HepG2 (cell line): ENCODE results near the gene NRBF2. TPM values are rescaled to one million over a fixed set of nuclear protein-coding genes. Genes with fewer than 3 reads are reported as not detected.
A peak's percentile ranks its signal among the peaks of the same experiment; 100 is the strongest.

Experiments
- ATAC-seq: fragments of 200-7000 bp; cut with Tn5 transposase; 3 replicates; pipeline ENCODE4 v1.9.1; 2020; ENCODE audit warnings: mild to moderate bottlenecking, moderate library complexity
- BruUV-seq: library from RNA; stranded (reverse); fragments of 400-500 nt; replicated peaks from 2 replicates; lab custom pipeline; 2021; lab: Mats Ljungman, UMichigan
- CTCF ChIA-PET: fragments of 300-600 bp; formaldehyde crosslinking; extraction: SDS; loops from one replicate; lab custom pipeline; 2021; ENCODE audit warnings: low total read pairs, inconsistent platforms, low intra/inter-chr PET ratio; lab: Yijun Ruan, JAX
- POLR2A ChIA-PET: fragments of 350-600 bp; sonication (Branson Sonifier 250); formaldehyde crosslinking; loops from one replicate; lab custom pipeline; 2020; ENCODE audit warnings: antibody characterized with exemption, inconsistent platforms; lab: Yijun Ruan, JAX
- DNase-seq: peaks from one replicate; pipeline ENCODE4 v3.0.0-alpha.2; 2015; ENCODE audit warnings: low spot score
- FAIRE-seq: peaks from 3 replicates; lab custom pipeline; 2011; peaks lifted over from hg19 to GRCh38; lab: Jason Lieb, UNC
- H2AFZ ChIP-seq: one replicate; pipeline ENCODE4 v1.6.1; 2011; ENCODE audit warnings: low read length, inconsistent platforms
- H3K27ac ChIP-seq: fragments of 300-600 bp; 3 replicates; pipeline ENCODE4 v1.8.0; 2011; ENCODE audit warnings: mixed run types, mild to moderate bottlenecking, mixed read lengths, low read length, inconsistent platforms; ENCODE audit not compliant: insufficient read depth; ENCODE audit errors: extremely low read length
- H3K27me3 ChIP-seq, 2 experiments: fragments of 200-600 bp in 1 of 2; 2 replicates in 1 of 2; 3 replicates in 1 of 2; pipeline versions ENCODE4 v1.6.0 to v1.8.0; 2011; ENCODE audit warnings: low read length in 2 of 2, mild to moderate bottlenecking in 2 of 2, moderate library complexity in 2 of 2, inconsistent platforms in 1 of 2; ENCODE audit not compliant: insufficient read depth in 2 of 2, control insufficient read depth in 1 of 2
- H3K36me3 ChIP-seq, 2 experiments: fragments of 200-600 bp in 1 of 2; replicated peaks in 1 of 2; 2 replicates in 1 of 2; 3 replicates in 1 of 2; pipeline versions ENCODE4 v1.5.1 to v1.8.0; 2011; ENCODE audit warnings: low read length in 2 of 2, inconsistent platforms in 1 of 2; ENCODE audit not compliant: insufficient read depth in 2 of 2, control insufficient read depth in 1 of 2
- H3K4me1 ChIP-seq: 2 replicates; pipeline ENCODE4 v1.5.1; 2012; ENCODE audit warnings: low read length, inconsistent platforms; ENCODE audit not compliant: insufficient read depth
- H3K4me2 ChIP-seq: 2 replicates; pipeline ENCODE4 v1.6.0; 2011; ENCODE audit warnings: low read depth, low read length, inconsistent platforms
- H3K4me3 ChIP-seq, 3 experiments: fragments of 200-600 bp in 1 of 3; sonication (generic), shearing (Covaris generic) in 1 of 3; replicated peaks in 1 of 3; 2 replicates each; pipeline ENCODE4 v1.5.1; 2011 to 2016; ENCODE audit warnings: low read length in 3 of 3, inconsistent platforms in 2 of 3, low read depth in 2 of 3, mild to moderate bottlenecking in 2 of 3, control low read depth in 1 of 3, mixed read lengths in 1 of 3; ENCODE audit not compliant: insufficient read depth in 1 of 3
- H3K79me2 ChIP-seq: one replicate; pipeline ENCODE4 v1.6.1; 2011; ENCODE audit warnings: low read length, inconsistent platforms; ENCODE audit not compliant: insufficient read depth
- H3K9ac ChIP-seq: 2 replicates; pipeline ENCODE4 v1.6.0; 2011; ENCODE audit warnings: mild to moderate bottlenecking, low read depth, low read length, inconsistent platforms; ENCODE audit not compliant: insufficient read depth
- H3K9me3 ChIP-seq: 2 replicates; pipeline ENCODE4 v1.5.1; 2012; ENCODE audit warnings: mild to moderate bottlenecking, low read length
- H4K20me1 ChIP-seq: 2 replicates; pipeline ENCODE4 v1.6.0; 2011; ENCODE audit warnings: inconsistent platforms, mild to moderate bottlenecking, low read length, moderate library complexity; ENCODE audit not compliant: insufficient read depth
- BCL6 ChIP-seq: IDR thresholded peaks from 2 replicates; pipeline ENCODE4 v1.6.1; 2016; ENCODE audit warnings: missing genetic modification reagents, missing compliant biosample characterization
- CREM ChIP-seq, 2 experiments: sonication (generic) in 1 of 2; formaldehyde crosslinking in 1 of 2; IDR thresholded peaks; 2 replicates each; pipeline versions ENCODE4 v1.4.0 to v1.6.1; 2016 to 2020; ENCODE audit warnings: antibody characterized with exemption in 1 of 2, mild to moderate bottlenecking in 1 of 2, missing genetic modification reagents in 1 of 2
- ERF ChIP-seq: IDR thresholded peaks from 2 replicates; pipeline ENCODE4 v1.6.1; 2018; ENCODE audit warnings: missing biosample characterization, missing genetic modification reagents
- HDAC2 ChIP-seq: sonication (generic); formaldehyde crosslinking; IDR thresholded peaks from 2 replicates; pipeline ENCODE4 v1.4.0; 2020; ENCODE audit warnings: missing genetic modification reagents
- KDM5B ChIP-seq: sonication (generic); formaldehyde crosslinking; IDR thresholded peaks from 2 replicates; pipeline ENCODE4 v1.4.0; 2020; ENCODE audit warnings: missing genetic modification reagents, mild to moderate bottlenecking, borderline replicate concordance
- KLF16 ChIP-seq, 2 experiments: sonication (generic) in 1 of 2; formaldehyde crosslinking in 1 of 2; IDR thresholded peaks; 2 replicates each; pipeline versions ENCODE4 v1.6.1 to v1.8.0; 2016 to 2023; ENCODE audit warnings: missing genetic modification reagents in 2 of 2, missing compliant biosample characterization in 1 of 2
- NCOA2 ChIP-seq: sonication (generic); formaldehyde crosslinking; IDR thresholded peaks from 2 replicates; pipeline ENCODE4 v1.8.0; 2022; ENCODE audit warnings: inconsistent platforms
- PAX8 ChIP-seq: sonication (generic); formaldehyde crosslinking; IDR thresholded peaks from 2 replicates; pipeline ENCODE4 v1.8.0; 2022; ENCODE audit warnings: mild to moderate bottlenecking, missing genetic modification reagents, borderline replicate concordance
- POLR2A ChIP-seq, 2 experiments: IDR thresholded peaks; 2 replicates each; pipeline ENCODE4 v1.6.1; 2011; ENCODE audit warnings: low read depth in 2 of 2, low read length in 2 of 2, mild to moderate bottlenecking in 1 of 2, moderate library complexity in 1 of 2; ENCODE audit not compliant: insufficient read depth in 1 of 2
- REL ChIP-seq: sonication (generic); formaldehyde crosslinking; conservative IDR thresholded peaks from 2 replicates; pipeline ENCODE4 v1.8.0; 2022; ENCODE audit warnings: mild to moderate bottlenecking, missing genetic modification reagents, moderate library complexity
- RXRB ChIP-seq: IDR thresholded peaks from 2 replicates; pipeline ENCODE4 v1.6.1; 2016; ENCODE audit warnings: borderline replicate concordance, missing genetic modification reagents, missing compliant biosample characterization
- SMC3 ChIP-seq: IDR thresholded peaks from 2 replicates; pipeline ENCODE4 v1.6.1; 2011; ENCODE audit warnings: low read length, improper control_type of control experiment
- U2AF1 ChIP-seq: fragments of 200-400 bp; formaldehyde crosslinking; optimal IDR thresholded peaks from 2 replicates; pipeline ENCODE3; 2017; ENCODE audit warnings: mild to moderate bottlenecking, low read depth, low read length
- ZBTB7A ChIP-seq: sonication (generic); formaldehyde crosslinking; IDR thresholded peaks from 2 replicates; pipeline ENCODE4 v1.8.0; 2022; ENCODE audit warnings: mild to moderate bottlenecking, missing genetic modification reagents
- ZNF263 ChIP-seq: sonication (generic); formaldehyde crosslinking; IDR thresholded peaks from 2 replicates; pipeline ENCODE4 v1.4.0; 2020; ENCODE audit warnings: missing genetic modification reagents
- ZNF331 ChIP-seq: sonication (generic); formaldehyde crosslinking; IDR thresholded peaks from 2 replicates; pipeline ENCODE4 v1.4.0; 2020; ENCODE audit warnings: missing genetic modification reagents
- WGBS: methylation state at CpG from one replicate; pipeline ENCODE4 v1.1.6; 2017; ENCODE audit warnings: low lambda C conversion rate; 5-methylcytosine and 5-hydroxymethylcytosine counted together
- in situ Hi-C: cut with HindIII; loops from 2 replicates; pipeline ENCODE4 v1.10.0; 2017; ENCODE audit warnings: low pct_unique_long_range_greater_than_20kb; ENCODE audit not compliant: extremely low pct_ligation_motif_present
- intact Hi-C: fragments of 100-400 bp; cut with micrococcal nuclease; formaldehyde crosslinking; loops from one replicate; pipeline ENCODE4 v1.10.0; 2022; ENCODE audit not compliant: unreplicated experiment
- polyA plus RNA-seq, 8 experiments: library from polyadenylated mRNA; depleted of rRNA in 3 of 8; stranded (reverse) in 7 of 8; unstranded in 1 of 8; fragments of >200 nt; fragmentation: Illumina TruSeq in 4 of 8; extraction: Trizol in 4 of 8; gene quantifications; 2 replicates each; pipeline versions ENCODE4 v1.2.1 to v1.2.3, GENCODE V29; 2011 to 2016; ENCODE audit warnings: low read depth in 4 of 8, missing spikeins in 1 of 8, mixed read lengths in 1 of 8; ENCODE audit not compliant: insufficient read depth in 1 of 8
- total RNA-seq, 5 experiments: library from RNA; depleted of rRNA; stranded (reverse); fragments of >200 nt; fragmentation: Illumina TruSeq; extraction: Trizol; gene quantifications; 2 replicates each; pipeline ENCODE4 v1.2.3, GENCODE V29; 2016; ENCODE audit warnings: low read depth in 1 of 5
- TF ChIP-seq, protein P1 (sequence below): sonication (generic); formaldehyde crosslinking; IDR thresholded peaks from 2 replicates; pipeline ENCODE4 v1.4.0; 2020; ENCODE audit warnings: missing genetic modification reagents, mild to moderate bottlenecking, borderline replicate concordance
- TF ChIP-seq, protein P2 (sequence below): sonication (generic); formaldehyde crosslinking; IDR thresholded peaks from 2 replicates; pipeline ENCODE4 v1.5.0; 2020; ENCODE audit warnings: mild to moderate bottlenecking, missing genetic modification reagents

NRBF2 gene
- total and polyA plus RNA-seq, 2 of the 13 experiments (the other 11 are each of a cell fraction or from before 2014, with no cell fraction given), result 20.0 to 28.4 TPM

DNA sequence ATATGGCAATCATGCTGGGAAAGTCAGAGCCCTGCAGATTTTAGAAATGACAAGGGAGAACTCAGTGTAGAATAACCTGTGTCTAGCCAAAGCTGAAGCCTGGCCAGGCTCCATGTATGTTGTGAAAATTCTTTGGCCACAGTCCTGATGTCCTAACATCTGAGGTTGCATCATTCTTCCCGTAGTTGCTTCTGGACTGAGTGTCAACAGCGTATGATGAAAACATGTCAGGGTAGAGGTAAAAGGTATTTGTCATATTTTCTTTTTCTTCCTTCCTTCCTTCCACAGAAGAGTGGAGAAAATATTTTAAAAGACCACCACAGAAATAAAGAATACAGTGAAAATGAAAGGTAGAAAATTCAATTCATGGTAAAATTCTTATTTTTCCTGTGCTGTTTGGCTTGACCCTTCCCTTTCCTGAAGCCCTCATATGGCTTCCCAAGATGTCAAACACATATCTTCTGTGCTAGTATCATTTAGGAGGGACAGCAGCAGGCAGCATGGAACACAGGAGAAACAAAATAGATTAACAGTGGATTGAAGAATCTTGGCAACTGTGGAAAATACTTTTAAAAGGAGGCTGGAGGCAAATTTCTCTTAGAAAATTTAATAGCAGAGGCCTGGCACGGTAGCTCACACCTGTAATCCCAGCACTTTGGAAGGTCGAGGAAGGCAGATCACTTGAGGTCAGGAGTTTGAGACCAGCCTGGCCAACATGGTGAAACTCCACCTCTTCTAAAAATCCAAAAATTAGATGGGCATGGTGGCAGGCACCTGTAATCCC, 18.9 kb upstream of the NRBF2 start (continued):
- TF ChIP-seq NCOA2 (CRISPR knock-in tag) (peak; percentile 85), ZNF331 (peak; percentile 92; the same call in 1 of the 2 replicates), PAX8 (CRISPR knock-in tag) (no peak), KLF16 (CRISPR knock-in tag; IDR thresholded peaks at IDR 0.05) (peak in 1 of 2 experiments; percentile 89; a peak in 2 of 4 replicates)
- TF ChIP-seq, protein P1, sequence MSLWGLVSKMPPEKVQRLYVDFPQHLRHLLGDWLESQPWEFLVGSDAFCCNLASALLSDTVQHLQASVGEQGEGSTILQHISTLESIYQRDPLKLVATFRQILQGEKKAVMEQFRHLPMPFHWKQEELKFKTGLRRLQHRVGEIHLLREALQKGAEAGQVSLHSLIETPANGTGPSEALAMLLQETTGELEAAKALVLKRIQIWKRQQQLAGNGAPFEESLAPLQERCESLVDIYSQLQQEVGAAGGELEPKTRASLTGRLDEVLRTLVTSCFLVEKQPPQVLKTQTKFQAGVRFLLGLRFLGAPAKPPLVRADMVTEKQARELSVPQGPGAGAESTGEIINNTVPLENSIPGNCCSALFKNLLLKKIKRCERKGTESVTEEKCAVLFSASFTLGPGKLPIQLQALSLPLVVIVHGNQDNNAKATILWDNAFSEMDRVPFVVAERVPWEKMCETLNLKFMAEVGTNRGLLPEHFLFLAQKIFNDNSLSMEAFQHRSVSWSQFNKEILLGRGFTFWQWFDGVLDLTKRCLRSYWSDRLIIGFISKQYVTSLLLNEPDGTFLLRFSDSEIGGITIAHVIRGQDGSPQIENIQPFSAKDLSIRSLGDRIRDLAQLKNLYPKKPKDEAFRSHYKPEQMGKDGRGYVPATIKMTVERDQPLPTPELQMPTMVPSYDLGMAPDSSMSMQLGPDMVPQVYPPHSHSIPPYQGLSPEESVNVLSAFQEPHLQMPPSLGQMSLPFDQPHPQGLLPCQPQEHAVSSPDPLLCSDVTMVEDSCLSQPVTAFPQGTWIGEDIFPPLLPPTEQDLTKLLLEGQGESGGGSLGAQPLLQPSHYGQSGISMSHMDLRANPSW, result no peak

DNA sequence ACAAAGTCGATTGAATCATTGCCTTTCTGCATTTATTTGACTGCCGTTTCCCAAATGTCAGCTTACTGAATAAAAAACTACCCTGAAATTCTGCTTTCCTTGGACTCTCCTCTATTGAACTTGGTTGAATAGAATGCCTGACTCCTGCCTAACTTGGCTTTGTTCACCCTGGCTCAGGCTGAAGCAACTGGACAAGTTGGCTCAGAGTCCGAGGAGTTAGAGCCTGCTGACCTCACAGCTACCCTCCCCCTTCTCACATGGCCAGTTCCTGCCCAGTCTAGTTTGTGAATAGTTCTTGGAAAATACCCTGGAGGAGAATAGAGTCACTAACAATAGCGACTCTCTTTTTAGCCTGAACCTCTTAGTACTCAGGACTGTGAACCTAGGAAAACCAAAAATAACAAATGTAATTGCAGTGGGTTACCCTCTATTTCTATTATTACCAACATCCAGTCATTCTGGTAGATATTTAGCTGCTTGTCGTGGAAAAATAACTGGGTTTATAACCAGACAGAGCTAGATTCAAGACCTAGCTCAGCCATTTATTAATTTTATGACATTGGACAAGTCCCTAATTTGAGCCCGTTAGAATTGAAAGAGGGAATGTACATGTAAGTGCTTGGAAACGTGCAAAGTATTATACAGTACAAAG, 17.3 kb upstream of the NRBF2 start:
- in situ Hi-C loops, result no loop called here
- 34% methylated on average over 7 of the region's 7 CpGs for WGBS
- BruUV-seq, result no TSS peak
- ChIA-PET POLR2A (interaction anchor here (0.8 to 3.5 kb wide), 2 partner anchors 14 to 17 kb away, joined by 3 to 32 read pairs; partner anchors contain the start of gene NRBF2), CTCF (no interaction called here)
- Histone ChIP-seq H3K27me3 (no peaks in the 10 kb centered on the region; a peak in 1 of 5 replicates), H3K4me2 (peak overlapping the region; percentile 14; the same call in 1 of the 2 replicates), H3K36me3 (no peaks in the 10 kb centered on the region), H3K79me2 (no peaks in the 10 kb centered on the region), H3K9ac (no peak overlapping the region), H3K27ac (no peak overlapping the region), H2AFZ (peak overlapping the region; percentile 37), H3K4me3 (no peak overlapping the region), H4K20me1 (no peaks in the 10 kb centered on the region), H3K9me3 (no peaks in the 10 kb centered on the region), H3K4me1 (peaks cover 28% of the 10 kb centered on the region)
- peak; percentile 67 for DNase-seq
- FAIRE-seq, result peak; percentile 36
- ATAC-seq, result peak; percentile 93
- intact Hi-C loops, result loop anchor here (2.0 kb wide), 1 partner anchor 17 kb away; the partner anchor contains the start of gene NRBF2
- no peak for TF ChIP-seq REL (CRISPR knock-in tag)
- peak in 1 of 2 experiments; percentile 31; a peak in 1 of 4 replicates for TF ChIP-seq POLR2A (IDR thresholded peaks at IDR 0.05; ENCODE audit: insufficient read depth in 1 of 2, low read depth in 2 of 2, low read length in 2 of 2)
- TF ChIP-seq BCL6 (CRISPR knock-in tag), result peak; percentile 42; the same call in 1 of the 2 replicates
- no peak for TF ChIP-seq KDM5B (CRISPR knock-in tag)
- no peak for TF ChIP-seq U2AF1
- no peak for TF ChIP-seq ZBTB7A
- TF ChIP-seq CREM (IDR thresholded peaks at IDR 0.05), result peak; percentile 36; the same call in 1 of the 2 replicates
- TF ChIP-seq CREM (CRISPR knock-in tag; IDR thresholded peaks at IDR 0.05), result no peak
- peak; percentile 69 for TF ChIP-seq ERF (CRISPR knock-in tag)
- TF ChIP-seq, protein P2, sequence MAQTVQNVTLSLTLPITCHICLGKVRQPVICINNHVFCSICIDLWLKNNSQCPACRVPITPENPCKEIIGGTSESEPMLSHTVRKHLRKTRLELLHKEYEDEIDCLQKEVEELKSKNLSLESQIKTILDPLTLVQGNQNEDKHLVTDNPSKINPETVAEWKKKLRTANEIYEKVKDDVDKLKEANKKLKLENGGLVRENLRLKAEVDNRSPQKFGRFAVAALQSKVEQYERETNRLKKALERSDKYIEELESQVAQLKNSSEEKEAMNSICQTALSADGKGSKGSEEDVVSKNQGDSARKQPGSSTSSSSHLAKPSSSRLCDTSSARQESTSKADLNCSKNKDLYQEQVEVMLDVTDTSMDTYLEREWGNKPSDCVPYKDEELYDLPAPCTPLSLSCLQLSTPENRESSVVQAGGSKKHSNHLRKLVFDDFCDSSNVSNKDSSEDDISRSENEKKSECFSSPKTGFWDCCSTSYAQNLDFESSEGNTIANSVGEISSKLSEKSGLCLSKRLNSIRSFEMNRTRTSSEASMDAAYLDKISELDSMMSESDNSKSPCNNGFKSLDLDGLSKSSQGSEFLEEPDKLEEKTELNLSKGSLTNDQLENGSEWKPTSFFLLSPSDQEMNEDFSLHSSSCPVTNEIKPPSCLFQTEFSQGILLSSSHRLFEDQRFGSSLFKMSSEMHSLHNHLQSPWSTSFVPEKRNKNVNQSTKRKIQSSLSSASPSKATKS (CRISPR knock-in tag), result 0 out of 2 replicates have a peak, but pooled peaks have one; percentile 36
- no peak for TF ChIP-seq ZNF263
- TF ChIP-seq SMC3, result 0 out of 2 replicates have a peak, but pooled peaks have one; percentile 13
- TF ChIP-seq HDAC2 (CRISPR knock-in tag), result no peak
- no peak for TF ChIP-seq RXRB
